SH-SY5Y (cell line): ENCODE results near the gene CIART.

Experiments used
- GATA2 ChIP-seq: IDR thresholded peaks from 2 replicates; pipeline ENCODE4 v1.6.1; 2011; ENCODE audit warnings: mild to moderate bottlenecking, low read depth, low read length
- GATA3 ChIP-seq: IDR thresholded peaks from 2 replicates; pipeline ENCODE4 v1.6.1; 2011; ENCODE audit warnings: low read depth, mild to moderate bottlenecking, low read length, moderate library complexity

- TF ChIP-seq GATA3 (no peak), GATA2 (no peak)
Observed at GRCh38 chr1:150256554-150257341, 25.6 kb upstream of the CIART start.
